GM13976 (cell line): Measurements from ENCODE around the gene SMLR1.

Source experiments
- DNase-seq: peaks from one replicate; pipeline ENCODE4 v3.0.0; 2012; ENCODE audit warnings: low spot score
- in situ Hi-C: fragments of 300-500 bp; cut with MboI; formaldehyde crosslinking; loops from one replicate; pipeline ENCODE4 v1.12.0; 2022; ENCODE audit warnings: low sequenced_read_pairs, mixed read lengths, inconsistent platforms; ENCODE audit not compliant: unreplicated experiment
- TF ChIP-seq, protein P1 (sequence below): IDR thresholded peaks from 2 replicates; pipeline ENCODE4 v1.5.1; 2012; ENCODE audit warnings: borderline replicate concordance, mild to moderate bottlenecking; ENCODE audit not compliant: insufficient read depth; ENCODE audit errors: extremely low read depth, missing control alignments, control extremely low read depth

SMLR1 gene

DNA sequence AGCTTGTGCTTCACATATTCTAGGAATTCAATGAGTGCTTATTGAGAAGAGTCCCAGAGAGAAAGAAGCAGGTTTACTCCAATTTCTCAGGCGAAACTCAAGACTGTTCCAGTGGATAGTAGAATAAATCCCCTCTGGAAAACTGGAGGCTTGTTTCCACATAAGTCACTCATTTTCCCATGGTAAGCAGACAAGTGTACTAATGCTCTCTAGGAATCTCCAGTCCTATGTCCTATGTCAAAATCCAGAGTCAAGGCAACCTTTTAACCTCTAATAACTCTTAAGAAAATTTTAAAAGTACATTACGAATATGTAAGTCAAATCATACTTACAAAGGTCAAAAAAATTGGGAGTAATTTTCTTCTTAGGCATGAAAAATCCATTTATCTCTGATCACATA is 35.2 kb downstream of the SMLR1 start:
- DNase-seq = no peak
- in situ Hi-C loops = no loop called here
- TF ChIP-seq, protein P1, sequence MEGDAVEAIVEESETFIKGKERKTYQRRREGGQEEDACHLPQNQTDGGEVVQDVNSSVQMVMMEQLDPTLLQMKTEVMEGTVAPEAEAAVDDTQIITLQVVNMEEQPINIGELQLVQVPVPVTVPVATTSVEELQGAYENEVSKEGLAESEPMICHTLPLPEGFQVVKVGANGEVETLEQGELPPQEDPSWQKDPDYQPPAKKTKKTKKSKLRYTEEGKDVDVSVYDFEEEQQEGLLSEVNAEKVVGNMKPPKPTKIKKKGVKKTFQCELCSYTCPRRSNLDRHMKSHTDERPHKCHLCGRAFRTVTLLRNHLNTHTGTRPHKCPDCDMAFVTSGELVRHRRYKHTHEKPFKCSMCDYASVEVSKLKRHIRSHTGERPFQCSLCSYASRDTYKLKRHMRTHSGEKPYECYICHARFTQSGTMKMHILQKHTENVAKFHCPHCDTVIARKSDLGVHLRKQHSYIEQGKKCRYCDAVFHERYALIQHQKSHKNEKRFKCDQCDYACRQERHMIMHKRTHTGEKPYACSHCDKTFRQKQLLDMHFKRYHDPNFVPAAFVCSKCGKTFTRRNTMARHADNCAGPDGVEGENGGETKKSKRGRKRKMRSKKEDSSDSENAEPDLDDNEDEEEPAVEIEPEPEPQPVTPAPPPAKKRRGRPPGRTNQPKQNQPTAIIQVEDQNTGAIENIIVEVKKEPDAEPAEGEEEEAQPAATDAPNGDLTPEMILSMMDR = no peak

DNA sequence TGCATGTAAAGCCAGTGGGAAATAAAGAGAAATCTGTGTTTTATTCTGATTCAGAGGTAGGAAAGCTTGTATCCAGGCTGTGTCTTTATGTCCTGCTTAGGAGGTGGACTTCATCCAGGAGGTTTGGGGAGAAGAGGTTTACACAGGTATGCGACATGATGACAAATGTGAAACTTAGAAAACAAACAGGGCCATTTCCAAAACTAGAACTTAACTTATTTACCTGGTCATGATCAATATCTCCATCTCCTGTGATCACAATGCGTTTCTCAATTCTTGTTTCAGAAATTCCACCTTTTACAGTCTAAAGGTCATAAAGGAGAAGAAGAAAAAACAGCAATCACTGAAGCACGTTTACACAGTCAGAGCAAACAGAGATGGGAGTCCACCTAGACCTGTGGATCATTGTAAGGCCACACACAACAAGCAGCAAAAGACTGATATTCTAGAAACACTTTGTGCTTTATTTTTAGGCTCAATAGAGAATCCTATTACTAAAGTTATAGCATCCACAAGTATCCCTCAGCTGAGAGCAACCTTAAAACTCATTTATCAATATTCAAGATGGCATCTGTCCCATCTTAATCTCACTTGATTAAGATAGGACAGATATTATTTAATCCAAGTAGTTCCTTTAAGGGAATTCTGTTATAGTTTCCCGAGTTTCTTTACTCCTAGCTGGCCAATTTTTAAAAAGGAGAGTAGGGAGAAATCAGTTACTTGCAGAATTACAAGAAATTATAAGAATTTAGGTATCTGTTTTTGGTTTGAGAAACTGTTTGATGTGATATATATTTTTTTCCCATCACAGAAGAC is 36.4 kb downstream of the SMLR1 start:
- TF ChIP-seq, protein P1 = no peak
- in situ Hi-C loops = no loop called here
- DNase-seq = no peak

DNA sequence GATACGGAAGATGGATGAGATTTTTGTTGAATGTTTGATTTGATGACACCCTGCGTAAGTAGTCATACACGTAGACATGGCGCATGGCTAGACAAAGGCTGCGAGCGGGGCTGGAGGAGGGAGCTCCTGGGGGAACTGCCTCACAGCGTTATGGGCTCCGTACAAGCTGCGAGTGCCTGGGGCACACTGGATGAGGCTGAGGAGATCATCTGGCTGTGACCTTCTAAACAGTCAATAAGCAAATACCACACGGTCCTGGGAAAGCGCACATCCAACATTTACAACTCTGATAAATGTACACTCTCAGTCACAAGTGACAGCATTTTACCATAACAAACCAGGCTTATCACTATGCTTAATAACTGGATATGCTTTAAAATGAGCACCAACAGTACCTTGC is 37.1 kb downstream of the SMLR1 start:
- no peak for DNase-seq
- in situ Hi-C loops = no loop called here
- TF ChIP-seq, protein P1 = no peak

DNA sequence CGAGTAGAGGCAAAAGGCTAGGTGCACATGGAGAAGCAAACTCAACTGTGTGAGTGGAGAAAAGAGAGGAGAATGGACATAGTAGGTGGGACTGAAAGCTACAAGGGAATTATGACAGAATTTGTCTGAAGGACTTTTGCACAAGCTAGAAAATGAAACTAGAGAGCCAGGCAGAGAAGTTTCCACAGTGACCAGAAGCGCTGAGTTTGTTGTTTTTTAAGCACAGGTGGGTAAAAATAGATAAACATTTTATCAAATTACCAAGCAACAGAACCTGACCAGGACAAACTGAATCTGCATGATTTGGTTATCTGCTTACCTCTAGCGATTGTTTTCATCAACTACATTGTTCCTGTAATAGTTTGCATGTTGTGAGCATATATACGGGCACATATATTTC is 38.6 kb downstream of the SMLR1 start:
- TF ChIP-seq, protein P1 = no peak
- no peak for DNase-seq
- in situ Hi-C loops = no loop called here

DNA sequence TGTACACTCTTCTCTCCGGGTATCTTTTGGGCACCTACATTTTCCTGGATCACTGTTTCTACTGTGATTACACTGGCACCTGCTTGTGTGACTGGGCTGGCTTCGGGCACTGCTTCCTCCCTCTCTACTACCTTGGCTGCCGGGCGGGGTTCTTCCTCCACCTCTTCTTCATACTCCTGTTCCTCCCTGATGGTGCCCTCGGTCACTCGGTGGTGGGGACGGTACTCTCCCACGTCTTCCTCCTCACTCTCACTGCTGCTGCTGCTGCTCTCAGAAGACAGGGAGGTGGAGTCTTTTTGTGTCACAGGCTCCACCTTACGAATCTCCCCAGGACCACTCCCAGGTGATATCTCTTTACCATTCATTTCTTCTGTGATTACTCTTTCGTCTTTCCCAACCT is 42.5 kb downstream of the SMLR1 start:
- in situ Hi-C loops = no loop called here
- TF ChIP-seq, protein P1 = no peak
- no peak for DNase-seq

DNA sequence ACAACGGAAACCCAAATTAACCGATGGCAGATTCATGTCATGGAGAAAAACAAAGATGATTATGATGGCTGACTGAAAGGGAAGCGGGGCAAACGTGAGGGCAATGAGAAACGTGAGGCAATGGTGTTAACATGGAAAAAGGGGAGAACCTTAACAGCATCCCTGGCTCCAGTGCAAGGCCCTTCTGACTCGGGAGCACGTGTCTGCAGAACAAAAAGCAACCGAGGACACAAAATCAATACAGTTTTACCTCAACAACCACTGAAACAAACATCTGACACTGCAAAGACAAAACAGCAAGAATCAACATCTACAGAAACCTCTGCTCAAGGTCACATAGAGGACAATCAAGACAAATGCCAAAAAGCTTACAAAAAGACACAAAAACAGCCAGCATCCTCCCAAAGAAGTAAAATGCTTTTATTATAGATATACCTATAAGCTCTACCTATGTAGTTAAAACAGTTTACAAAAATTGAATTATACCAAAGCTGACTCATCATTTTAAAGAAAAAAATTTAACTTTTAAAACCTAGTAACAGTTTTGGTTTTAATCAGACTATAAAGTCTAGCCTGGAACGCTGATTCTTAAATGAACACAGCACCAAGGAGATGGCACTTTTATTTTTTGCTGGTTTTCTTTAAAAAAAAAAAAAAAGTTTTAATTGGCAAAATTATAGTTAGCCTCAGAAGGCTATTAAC is 43.1 kb downstream of the SMLR1 start:
- TF ChIP-seq, protein P1 = no peak
- no peak for DNase-seq
- in situ Hi-C loops = no loop called here
